SK-MEL-5 (cell line): ENCODE results near the gene FSCN2. TPM values are rescaled to one million over a fixed set of nuclear protein-coding genes. Genes with fewer than 3 reads are reported as not detected.

Experiments used
- DNase-seq: peaks from one replicate; pipeline ENCODE4 v3.0.0-alpha.2; 2016; ENCODE audit warnings: low read depth, low spot score
- in situ Hi-C: cut with HindIII; loops from 2 replicates; pipeline ENCODE4 v1.10.0; 2016; ENCODE audit warnings: low sequenced_read_pairs, high pct_unique_total_duplicates, low pct_unique_long_range_greater_than_20kb
- total RNA-seq: library from RNA; depleted of rRNA; stranded (reverse); fragments of >200 nt; shearing (Covaris generic); gene quantifications from 2 replicates; pipeline ENCODE4 v1.2.3, GENCODE V29; 2014

The FSCN2 gene
- total RNA-seq, 1 experiment from 2014 or later, result 0.34 TPM

DNA sequence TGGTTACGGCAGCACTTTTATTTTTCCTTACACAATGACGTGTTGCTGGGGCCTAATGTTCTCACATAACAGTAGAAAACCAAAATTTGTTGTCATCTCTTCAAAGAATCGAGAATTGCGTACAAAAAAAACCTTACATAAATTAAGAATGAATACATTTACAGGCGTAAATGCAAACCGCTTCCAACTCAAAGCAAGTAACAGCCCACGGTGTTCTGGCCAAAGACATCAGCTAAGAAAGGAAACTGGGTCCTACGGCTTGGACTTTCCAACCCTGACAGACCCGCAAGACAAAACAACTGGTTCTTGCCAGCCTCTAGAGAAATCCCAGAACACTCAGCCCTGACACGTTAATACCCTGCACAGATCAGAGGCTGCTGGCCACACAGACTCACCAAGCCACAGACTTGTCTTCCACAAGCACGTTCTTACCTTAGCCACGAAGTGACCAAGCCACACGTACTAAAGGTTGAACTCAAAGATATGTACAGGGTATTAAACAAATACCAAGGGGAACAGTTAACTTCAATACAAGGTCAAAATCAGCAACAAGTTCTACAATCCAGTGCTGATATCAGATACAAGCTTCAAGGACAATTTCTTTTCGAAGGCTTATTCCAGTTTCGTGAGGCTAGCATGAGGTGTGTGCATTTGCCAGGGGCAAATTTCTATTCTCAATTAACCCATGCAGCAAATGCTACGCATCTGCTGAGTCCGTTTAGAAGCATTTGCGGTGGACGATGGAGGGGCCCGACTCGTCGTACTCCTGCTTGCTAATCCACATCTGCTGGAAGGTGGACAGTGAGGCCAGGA, 18.0 kb upstream of the FSCN2 start:
- in situ Hi-C loops, result loop anchor here (10.0 kb wide), 1 partner anchor 115 kb away; the partner anchor contains the start of gene BAHCC1
- DNase-seq, result no peak

DNA sequence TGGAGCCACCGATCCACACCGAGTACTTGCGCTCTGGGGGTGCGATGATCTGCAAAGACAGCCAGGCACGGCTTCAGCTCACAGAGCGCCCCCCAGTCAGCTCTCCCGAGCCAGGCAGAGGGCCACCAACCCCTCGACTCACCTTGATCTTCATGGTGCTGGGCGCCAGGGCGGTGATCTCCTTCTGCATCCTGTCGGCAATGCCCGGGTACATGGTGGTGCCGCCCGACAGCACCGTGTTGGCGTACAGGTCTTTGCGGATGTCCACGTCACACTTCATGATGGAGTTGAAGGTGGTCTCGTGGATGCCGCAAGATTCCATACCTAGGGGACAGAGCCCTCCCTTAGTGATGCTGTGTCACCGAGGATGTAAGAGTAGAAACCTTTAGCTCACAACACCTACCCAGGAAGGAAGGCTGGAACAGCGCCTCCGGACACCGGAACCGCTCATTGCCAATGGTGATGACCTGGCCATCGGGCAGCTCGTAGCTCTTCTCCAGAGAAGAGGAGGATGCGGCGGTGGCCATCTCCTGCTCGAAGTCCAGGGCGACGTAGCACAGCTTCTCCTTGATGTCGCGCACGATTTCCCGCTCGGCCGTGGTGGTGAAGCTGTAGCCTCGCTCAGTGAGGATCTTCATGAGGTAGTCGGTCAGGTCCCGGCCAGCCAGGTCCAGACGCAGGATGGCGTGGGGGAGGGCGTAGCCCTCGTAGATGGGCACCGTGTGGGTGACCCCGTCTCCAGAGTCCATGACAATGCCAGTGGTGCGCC, 17.2 kb upstream of the FSCN2 start:
- in situ Hi-C loops, result loop anchor here (10.0 kb wide), 1 partner anchor 116 kb away; the partner anchor contains the start of gene BAHCC1
- DNase-seq, result peak; percentile 47

- DNase-seq, result peak; percentile 40
- in situ Hi-C loops, result loop anchor here (10.0 kb wide), 1 partner anchor 117 kb away; the partner anchor contains the start of gene BAHCC1
Measured at GRCh38 chr17:81511554-81511803, 16.7 kb upstream of the FSCN2 start.

GRCh38 chr17:81511804-81512561, 16.2 kb upstream of the FSCN2 start:
- DNase-seq, result peak; percentile 53
- in situ Hi-C loops, result loop anchor here (10.0 kb wide), 1 partner anchor 117 kb away; the partner anchor contains the start of gene BAHCC1

GRCh38 chr17:81512562-81513371, 15.4 kb upstream of the FSCN2 start, which contains the start of gene ACTG1:
Gene ACTG1 (minus strand): TSS chr17:81512799. CDS start chr17:81512354, 445 bp downstream.
- DNase-seq, result peak; percentile 98
- in situ Hi-C loops, result loop anchor here (10.0 kb wide), 1 partner anchor 118 kb away; the partner anchor contains the start of gene BAHCC1

DNA sequence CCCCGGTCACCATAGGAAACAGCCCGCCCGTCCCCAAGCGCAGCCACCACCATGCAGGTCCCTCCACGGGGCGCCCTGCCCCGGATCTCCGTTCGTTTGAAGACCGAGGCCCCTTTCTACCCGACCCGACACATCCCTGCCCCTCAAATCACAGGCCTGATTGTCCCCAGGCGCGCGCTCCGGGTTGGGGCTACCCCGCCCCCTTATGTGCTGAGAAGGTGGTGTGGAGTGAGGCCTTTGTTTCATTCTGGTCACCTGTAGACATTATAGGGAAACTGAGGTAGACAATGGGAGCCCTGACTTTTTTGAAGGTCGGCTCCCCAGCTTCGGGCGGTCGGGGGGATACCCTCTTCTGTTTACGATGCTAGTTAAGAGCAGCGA, 14.8 kb upstream of the FSCN2 start:
- in situ Hi-C loops, result loop anchor here (10.0 kb wide), 1 partner anchor 119 kb away; the partner anchor contains the start of gene BAHCC1
- DNase-seq, result peak; percentile 73

DNA sequence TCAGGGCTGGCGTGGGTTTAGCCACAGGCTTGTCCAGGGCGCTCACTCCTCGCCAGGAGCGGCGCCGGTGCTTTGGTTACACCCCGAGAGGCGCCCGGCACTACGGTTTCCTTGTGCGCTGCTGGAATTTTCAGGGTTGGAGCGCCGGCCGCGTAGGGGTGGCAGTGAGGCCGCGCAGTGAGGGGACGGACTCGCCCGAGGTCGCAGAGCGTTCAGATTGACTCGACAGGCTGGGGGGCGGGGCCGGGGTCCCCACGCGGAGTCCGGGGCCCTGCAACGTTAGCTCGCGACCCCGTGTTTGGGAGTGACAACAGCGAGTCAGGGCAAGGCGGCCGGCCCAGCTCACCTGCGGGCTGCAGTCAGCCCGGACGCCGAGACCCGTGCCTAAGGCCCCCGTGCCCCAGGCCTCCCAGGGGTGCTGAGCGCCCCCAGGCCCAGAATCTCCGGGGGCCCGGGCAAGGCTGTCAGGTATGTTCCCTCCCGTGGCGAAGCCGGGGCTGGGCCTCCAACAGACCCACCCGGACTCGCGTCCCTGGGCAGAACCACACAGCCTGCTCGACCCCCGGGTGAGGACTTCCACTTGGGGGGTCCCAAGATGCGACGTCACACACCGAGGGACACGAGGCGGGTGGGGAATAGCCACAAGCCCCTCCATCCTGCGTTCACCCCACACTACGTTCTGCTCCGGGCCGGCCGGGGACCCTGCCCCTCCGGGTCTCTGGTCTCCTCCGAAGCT, 14.3 kb upstream of the FSCN2 start:
- peak; percentile 70 for DNase-seq
- in situ Hi-C loops, result loop anchor here (10.0 kb wide), 1 partner anchor 119 kb away; the partner anchor contains the start of gene BAHCC1

- in situ Hi-C loops, result loop anchor here (10.0 kb wide), 1 partner anchor 120 kb away; the partner anchor contains the start of gene BAHCC1
- no peak for DNase-seq
Measured at GRCh38 chr17:81514489-81514738, 13.8 kb upstream of the FSCN2 start.

DNA sequence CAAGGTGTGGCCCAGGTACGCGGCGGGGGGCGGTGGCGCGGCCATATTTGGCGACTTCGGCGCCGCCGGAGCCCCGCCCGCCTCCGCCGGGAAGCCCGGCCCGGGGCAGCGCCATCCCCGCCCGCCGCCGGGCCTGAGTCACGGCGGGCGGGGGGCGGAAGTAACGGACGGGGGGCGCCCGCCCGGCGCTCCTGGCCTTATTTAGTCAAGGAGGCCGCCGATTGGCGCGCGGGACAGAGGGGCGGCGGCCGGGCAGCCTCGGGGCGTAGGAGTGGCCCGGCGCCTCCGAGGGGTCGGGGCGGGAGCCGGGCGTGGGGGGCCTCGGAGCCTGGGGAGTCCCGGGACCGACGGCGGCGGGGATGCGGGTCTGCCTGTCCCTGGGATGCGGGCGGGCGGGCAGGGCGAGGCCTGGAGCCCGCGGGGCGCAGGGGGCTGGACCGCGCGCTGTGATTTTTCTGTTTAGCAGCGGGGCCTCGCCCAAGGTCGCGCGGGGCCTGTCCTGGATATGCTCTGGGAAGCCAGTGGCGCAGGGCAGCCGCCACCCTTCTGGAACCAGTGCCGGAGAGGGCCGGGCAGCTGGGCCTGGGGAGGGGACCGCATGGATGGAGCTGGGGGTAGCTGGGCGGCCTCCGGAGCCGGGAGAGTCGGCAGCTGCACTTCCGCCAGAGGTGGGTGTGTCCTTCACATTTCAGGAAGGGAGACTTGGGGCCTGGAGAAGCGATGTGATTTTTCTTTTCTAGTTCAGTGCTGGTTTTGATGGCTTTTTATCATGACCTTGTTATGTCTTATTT, 13.2 kb upstream of the FSCN2 start:
- in situ Hi-C loops, result loop anchor here (10.0 kb wide), 1 partner anchor 120 kb away; the partner anchor contains the start of gene BAHCC1
- DNase-seq, result peak; percentile 81

DNA sequence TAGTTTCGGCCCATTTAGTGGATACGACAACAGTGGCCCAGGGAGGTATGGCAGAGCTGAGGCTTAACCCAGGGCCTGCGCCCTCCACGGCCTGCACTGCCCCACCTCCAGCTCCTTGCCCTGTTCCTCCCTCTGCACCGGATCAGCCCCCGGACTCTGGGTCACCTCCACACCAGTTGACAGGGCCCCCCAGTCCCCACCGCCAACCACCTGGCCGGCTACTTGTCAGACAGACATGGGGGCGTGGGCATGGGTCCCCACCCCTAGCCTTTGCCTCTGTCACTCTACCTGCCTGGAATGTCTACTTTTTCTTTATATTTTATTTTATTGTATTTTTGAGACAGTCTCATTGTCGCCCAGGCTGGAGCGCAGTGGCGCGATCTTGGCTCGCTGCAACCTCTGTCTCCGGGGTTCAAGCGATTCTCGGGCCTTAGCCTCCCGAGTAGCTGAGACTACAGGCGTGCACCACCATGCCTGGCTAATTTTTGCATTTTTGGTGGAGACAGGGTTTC, 12.6 kb upstream of the FSCN2 start:
- in situ Hi-C loops, result loop anchor here (10.0 kb wide), 1 partner anchor 121 kb away; the partner anchor contains the start of gene BAHCC1
- DNase-seq, result no peak

GRCh38 chr17:81516439-81516838, 11.7 kb upstream of the FSCN2 start:
- in situ Hi-C loops, result loop anchor here (10.0 kb wide), 1 partner anchor 122 kb away; the partner anchor contains the start of gene BAHCC1

DNA sequence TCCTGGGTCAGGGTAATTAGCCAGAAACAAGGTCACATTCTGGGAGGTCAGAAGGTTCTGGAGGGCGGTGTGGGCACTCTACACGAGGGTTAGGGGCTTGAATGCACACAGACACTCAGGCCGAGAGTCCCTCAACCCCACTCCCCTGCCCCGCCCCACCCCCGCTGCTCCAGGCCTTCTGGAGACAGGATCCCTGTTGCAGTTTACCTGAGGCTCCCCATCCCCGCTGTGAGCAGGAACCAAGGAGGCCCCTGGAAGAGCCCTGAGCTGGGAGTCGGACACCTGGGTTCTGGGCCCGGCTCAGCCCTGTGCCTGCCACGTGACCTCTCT, 11.2 kb upstream of the FSCN2 start:
- DNase-seq, result no peak
- in situ Hi-C loops, result loop anchor here (10.0 kb wide), 1 partner anchor 122 kb away; the partner anchor contains the start of gene BAHCC1

More at GRCh38 chr17:81516439-81516838, 11.7 kb upstream of the FSCN2 start:
- no peak for DNase-seq

- DNase-seq, result no peak
- in situ Hi-C loops, result loop anchor here (10.0 kb wide), 1 partner anchor 123 kb away; the partner anchor contains the start of gene BAHCC1
Measured at GRCh38 chr17:81517339-81518112, 10.7 kb upstream of the FSCN2 start.

GRCh38 chr17:81518113-81518784, 9.9 kb upstream of the FSCN2 start:
- in situ Hi-C loops, result loop anchor here (10.0 kb wide), 1 partner anchor 123 kb away; the partner anchor contains the start of gene BAHCC1
- no peak for DNase-seq
